HG03135 (cell line): ENCODE data around the gene KCNQ5.

Experiments
- ATAC-seq: cut with Tn5 transposase; IDR thresholded peaks from one replicate; pipeline ENCODE4 v1.9.1; 2021; ENCODE audit warnings: mild to moderate bottlenecking, moderate library complexity; ENCODE audit not compliant: unreplicated experiment

Gene KCNQ5

GRCh38 chr6:73042892-73043291, 421.0 kb downstream of the KCNQ5 start:
- no peak for ATAC-seq

GRCh38 chr6:73043446-73043845, 421.6 kb downstream of the KCNQ5 start:
- ATAC-seq = no peak

- ATAC-seq = no peak
Measured at GRCh38 chr6:73045609-73046008, 423.7 kb downstream of the KCNQ5 start.

- no peak for ATAC-seq
Measured at GRCh38 chr6:73047801-73048200, 425.9 kb downstream of the KCNQ5 start.

DNA sequence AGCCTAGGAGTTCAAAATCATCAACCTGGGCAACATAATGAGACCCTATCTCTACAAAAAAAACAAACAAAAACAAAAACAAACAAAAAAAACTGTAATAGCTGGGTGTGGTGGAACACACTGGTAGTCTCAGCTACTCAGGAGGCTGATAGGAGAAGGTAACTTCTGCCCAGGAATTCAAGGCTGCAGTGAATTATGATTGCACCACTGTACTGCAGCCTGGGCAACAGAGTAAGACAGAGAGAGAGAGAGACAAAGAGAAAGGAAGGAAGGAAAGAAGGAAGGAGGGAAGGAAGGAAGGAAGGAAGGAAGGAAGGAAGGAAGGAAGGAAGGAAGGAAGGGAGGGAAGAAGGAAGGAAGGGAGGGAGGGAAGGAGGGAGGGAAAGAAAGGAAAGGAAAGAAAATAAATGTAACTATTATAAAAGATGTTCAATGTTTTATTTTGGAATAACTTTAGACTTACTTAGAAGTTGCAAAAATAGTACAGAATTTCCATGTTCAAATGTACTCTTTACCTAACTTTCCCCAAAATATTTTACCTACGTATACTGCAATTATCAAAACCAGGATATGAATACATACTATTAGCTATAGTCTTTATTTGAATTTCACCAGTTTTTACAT, 428.2 kb downstream of the KCNQ5 start:
- no peak for ATAC-seq

GRCh38 chr6:73050706-73051105, 428.8 kb downstream of the KCNQ5 start:
- ATAC-seq = no peak

GRCh38 chr6:73051147-73051546, 429.3 kb downstream of the KCNQ5 start:
- no peak for ATAC-seq

DNA sequence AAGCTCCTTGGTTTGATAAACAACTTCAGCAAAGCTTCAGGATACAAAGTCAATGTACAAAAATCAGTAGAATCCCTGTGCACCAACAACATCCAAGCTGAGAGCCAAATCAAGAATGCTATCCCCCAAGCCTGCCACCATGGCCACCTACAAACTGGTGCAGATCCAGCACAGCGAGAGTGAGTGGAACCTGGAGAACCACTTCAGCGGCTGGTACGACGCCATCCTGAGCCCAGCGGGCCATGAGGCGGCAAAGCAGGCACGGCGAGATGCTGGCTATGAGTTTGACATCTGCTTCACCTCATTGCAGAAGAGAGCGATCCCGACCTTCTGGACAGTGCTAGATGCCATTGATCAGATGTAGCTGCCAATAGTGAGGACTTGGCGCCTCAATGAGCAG, 433.1 kb downstream of the KCNQ5 start:
- no peak for ATAC-seq

- ATAC-seq = no peak
Measured at GRCh38 chr6:73058736-73059135, 436.9 kb downstream of the KCNQ5 start.

GRCh38 chr6:73062130-73062529, 440.3 kb downstream of the KCNQ5 start:
- no peak for ATAC-seq

DNA sequence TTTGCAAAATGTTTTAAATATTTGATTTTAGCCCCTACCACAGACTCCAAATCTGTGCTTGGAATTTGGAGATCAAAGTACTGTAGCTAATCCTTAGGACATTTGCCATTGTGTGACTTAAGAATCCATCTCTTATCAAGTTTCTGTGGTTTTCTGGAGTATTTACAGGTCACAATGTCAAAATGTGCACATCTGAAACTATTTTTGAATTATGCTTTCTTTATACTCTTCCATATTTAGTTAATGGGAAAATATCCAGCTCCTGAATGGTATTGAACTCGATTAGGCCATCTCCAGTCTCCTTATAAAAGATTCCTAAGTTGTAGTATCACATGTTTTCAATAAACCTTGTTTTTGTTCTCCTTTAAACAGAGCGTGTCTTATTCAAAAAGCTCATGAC, 441.0 kb downstream of the KCNQ5 start:
- no peak for ATAC-seq

DNA sequence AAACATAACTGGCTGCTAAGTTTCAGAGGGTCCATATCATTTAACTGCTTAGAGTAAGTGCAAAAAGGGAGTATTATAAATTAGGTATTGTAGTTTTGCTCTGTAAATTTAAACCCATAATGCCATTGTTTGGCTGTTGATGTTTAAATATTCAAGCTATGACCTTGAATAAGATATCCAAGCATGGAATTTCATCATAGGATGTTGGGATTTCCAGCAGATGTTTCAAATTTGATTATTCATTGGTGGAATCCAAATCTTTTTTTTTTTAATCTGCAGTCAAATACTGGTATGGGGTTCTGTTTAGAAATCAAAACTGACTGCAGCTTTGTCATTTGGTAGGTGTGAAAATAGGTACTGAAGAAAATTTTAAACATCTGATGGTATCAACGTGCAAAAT, 442.4 kb downstream of the KCNQ5 start:
- ATAC-seq = no peak

DNA sequence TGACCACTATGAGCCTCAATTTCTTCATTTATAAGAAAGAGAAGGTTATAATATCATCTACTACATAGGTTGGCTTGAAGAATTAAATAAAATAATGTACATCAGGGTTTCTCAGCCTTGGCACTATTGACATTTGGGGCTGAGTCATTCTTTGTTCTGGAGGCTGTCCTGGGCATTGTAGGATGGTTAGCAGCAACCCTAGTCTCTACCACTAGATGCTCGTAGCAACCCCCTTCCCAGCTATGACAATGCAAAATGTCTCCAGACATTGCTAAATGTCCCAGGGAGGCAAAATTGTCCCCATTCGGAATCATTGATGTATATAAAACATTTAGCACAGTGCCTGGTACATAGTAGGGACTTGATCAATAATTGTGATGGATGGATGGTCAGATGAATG, 451.4 kb downstream of the KCNQ5 start:
- no peak for ATAC-seq

DNA sequence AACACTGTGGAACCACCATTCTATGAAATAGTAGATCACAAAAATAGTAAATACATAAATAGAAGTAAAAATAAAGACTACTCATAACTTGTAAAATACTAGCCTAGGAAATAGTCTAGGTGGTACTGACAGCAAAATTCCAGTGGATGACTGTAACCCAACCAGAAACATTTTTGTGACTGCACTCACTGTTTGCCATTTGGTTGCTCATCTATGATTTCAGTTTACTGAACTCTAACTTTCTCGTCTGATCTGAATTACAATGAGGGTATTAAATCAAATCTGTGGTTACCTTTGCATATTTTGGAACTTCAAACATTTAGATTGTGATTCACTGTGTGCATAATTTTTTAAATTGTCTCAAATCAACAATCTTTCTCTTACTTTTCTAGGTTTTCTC, 452.3 kb downstream of the KCNQ5 start:
- no peak for ATAC-seq

DNA sequence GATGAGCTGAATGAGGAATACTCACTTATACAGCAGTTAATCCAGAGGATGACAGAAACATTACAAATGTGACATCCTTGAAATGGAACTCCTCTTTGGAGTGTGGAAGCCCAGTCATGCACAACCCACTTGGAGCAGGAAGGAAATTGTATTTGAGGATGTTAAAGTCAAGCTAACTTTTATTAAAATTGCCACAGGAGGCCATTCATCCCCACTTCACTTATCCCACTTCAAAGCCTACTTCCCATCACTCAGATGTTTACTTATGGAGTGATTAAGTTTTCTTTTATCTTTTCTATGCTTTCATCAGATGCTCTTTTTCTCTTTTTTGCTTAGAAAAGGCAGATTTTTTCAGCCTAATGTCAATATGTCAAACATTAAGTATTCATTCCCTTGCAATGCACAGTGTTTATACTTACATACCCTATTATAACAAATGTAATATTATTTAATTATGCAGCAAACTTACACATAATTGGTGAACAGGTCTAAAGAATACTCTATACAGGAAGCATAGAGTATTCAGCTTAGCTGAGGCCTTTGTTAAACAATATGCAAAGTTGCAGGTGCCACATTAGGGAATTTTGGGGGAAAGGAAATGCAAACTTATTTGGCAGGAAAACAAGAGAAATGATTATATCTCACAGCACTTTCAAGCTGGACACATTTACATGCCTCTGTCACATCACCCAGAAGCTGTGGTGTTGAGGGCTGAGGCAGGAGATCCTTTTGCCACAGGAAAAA, 454.5 kb downstream of the KCNQ5 start:
- no peak for ATAC-seq

GRCh38 chr6:73078333-73078862, 456.5 kb downstream of the KCNQ5 start:
- ATAC-seq = no peak

GRCh38 chr6:73078908-73079610, 457.2 kb downstream of the KCNQ5 start:
- ATAC-seq = no peak

DNA sequence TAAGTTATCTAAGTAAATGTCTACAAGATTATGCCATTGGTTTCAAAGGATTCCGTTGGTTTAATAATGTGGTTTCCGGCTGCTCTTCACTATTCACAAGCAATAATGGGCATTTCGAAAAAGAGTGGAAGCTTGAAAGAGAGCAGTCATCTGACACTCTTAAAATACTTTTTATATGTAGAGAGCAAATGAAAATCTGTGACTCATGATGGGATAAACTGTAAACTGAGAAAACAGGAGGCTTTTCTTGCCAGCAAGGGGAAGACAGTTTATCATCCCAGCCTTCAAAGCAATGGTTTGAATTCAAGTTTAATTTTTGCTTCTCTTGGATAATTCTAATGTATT, 457.7 kb downstream of the KCNQ5 start:
- no peak for ATAC-seq

- no peak for ATAC-seq
Measured at GRCh38 chr6:73079978-73080377, 458.1 kb downstream of the KCNQ5 start.

DNA sequence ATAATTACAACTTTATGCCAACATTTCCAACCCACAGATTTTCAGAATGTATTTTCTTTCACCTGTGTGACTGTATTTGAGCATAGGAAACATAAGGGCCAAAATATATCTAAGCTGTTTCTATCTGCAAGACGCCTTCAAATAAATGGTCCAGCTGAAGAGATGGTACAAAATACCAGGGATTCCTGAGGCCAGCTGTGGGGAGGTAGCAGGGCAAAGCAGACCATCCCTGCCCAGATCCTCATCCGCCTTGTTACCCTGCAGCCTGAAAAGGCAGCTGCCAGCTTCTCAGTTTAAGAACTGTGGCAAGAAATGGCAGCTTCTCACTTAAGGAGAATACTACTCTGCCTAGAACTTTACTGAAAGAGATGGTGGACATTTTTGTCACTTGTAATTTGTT, 460.1 kb downstream of the KCNQ5 start:
- ATAC-seq = no peak

DNA sequence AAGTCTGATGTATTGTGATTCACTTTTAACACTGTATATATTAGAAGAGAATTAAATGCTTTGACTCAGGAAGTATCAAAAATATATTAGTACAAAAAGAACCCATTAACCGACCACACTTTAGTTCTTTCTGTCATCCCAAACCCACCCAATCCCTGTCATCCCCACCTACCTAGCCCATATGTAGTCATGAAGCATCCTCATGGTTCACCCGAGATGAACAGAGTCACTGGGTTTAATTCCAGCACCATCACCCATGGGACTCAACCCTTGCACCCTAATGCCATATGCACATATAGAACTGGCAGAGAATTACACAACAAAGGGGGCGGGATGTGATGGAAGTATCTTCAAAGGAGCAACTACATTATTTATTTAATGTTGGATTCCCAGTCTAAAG, 462.0 kb downstream of the KCNQ5 start:
- no peak for ATAC-seq

DNA sequence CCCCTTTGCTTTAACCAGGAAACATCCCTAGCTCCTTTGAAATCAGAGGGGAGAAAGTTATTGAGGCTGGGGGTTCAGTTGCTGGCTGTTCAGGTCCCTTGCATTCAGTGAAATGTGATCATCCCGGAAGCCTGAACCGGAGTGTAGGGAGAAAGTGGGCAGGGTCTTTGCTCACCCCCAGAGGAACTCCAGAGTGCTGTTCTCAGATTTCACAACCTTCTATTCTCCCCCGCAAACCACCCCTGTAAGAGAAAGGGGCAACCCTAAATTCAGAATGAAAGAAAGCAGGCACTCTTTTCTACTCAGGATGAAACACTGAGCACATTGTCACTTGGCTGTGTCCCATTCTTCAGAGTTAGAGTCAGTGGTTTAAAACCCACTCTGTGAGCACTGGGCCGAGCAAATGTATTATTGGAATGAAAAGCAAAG, 463.6 kb downstream of the KCNQ5 start:
- no peak for ATAC-seq
